Endothelial cell (in vitro differentiated cells): Measurements from ENCODE around the gene BAD. TPM values are rescaled to one million over a fixed set of nuclear protein-coding genes. Genes with fewer than 3 reads are reported as not detected.

Experiments
- DNase-seq: peaks from one replicate; pipeline ENCODE4 v3.0.0; 2021; ENCODE audit warnings: low spot score
- H3K27ac Mint-ChIP-seq: one replicate; pipeline ENCODE4 v1.8.0; 2021; ENCODE audit warnings: mixed read lengths, inconsistent platforms; ENCODE audit not compliant: unreplicated experiment
- H3K27me3 Mint-ChIP-seq: one replicate; pipeline ENCODE4 v1.8.0; 2021; ENCODE audit warnings: mild to moderate bottlenecking, moderate library complexity, mixed read lengths, inconsistent platforms; ENCODE audit not compliant: unreplicated experiment
- H3K36me3 Mint-ChIP-seq: one replicate; pipeline ENCODE4 v1.8.0; 2021; ENCODE audit warnings: mild to moderate bottlenecking, low read depth, mixed read lengths, inconsistent platforms; ENCODE audit not compliant: unreplicated experiment
- H3K4me1 Mint-ChIP-seq: one replicate; pipeline ENCODE4 v1.8.0; 2021; ENCODE audit warnings: mild to moderate bottlenecking, mixed read lengths, inconsistent platforms; ENCODE audit not compliant: unreplicated experiment
- H3K4me3 Mint-ChIP-seq: one replicate; pipeline ENCODE4 v1.8.0; 2021; ENCODE audit warnings: mild to moderate bottlenecking, mixed read lengths, inconsistent platforms; ENCODE audit not compliant: unreplicated experiment
- H3K9me3 Mint-ChIP-seq: one replicate; pipeline ENCODE4 v1.8.0; 2021; ENCODE audit warnings: mixed read lengths, inconsistent platforms; ENCODE audit not compliant: unreplicated experiment
- total RNA-seq: library from RNA; stranded (reverse); fragmentation: NEBNext Ultra II Directional; extraction: Animal tissue kit (Norgen Biotek cat#: 25700); gene quantifications from one replicate; pipeline ENCODE4 v1.2.1, GENCODE V29; 2021; ENCODE audit not compliant: unreplicated experiment
- TF ChIP-seq, protein P1 (sequence below): fragments of 200-600 bp; sonication (generic); IDR thresholded peaks from one replicate; pipeline ENCODE4 v1.5.0; 2021; ENCODE audit warnings: antibody characterized with exemption; ENCODE audit not compliant: unreplicated experiment

Gene BAD
- total RNA-seq, 1 donor from 2014 or later, result 40.7 TPM

DNA sequence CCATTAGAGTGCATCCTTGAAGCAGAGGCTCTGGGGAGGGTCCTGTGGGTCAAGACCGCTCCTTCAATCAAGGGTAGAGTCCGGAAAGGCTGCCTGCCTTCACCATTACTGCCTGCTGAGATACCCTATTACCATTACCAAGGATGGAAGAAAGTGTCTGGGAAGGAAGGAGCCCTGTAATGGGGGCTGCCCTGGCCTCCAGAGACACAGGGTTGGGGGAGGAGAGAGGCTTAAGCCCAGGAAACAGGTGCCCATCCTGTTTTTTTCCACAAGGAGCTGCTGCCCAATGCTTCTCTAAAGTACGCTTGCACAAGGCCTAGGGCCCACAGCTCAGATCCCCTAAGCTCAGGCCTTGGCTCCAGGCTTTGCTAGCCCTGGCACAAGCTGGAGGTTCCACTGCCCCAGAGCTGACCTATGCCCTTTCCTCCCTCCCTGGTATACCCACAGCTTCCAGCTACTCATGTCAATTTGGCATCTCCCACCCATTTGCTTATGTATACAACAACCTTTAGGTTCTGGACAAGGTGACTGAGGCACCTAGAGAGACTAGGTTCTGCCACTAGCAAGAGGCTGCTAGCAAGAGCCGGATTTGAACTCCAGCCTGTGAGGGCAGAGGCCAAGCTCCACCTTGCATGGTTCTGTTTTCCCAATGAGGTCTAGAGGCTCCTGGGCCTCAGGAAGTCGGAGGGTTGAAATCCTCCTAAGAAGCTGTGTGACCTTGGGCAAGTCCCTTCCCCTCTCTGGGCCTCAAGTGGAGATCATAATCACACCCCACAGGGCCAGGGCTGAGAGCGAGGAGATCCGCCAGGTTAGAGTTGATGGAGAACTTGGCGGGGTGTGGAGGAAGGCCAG lies 34.7 kb downstream of the BAD start:
- no peak for DNase-seq
- Mint-ChIP-seq H3K9me3 (no peaks in the 10 kb centered on the region), H3K36me3 (peaks cover 4% of the 10 kb centered on the region), H3K27me3 (peaks cover 10% of the 10 kb centered on the region), H3K4me1 (peaks cover 32% of the 10 kb centered on the region), H3K4me3 (peak overlapping the region; percentile 69), H3K27ac (peak overlapping the region; percentile 57)
- TF ChIP-seq, protein P1, sequence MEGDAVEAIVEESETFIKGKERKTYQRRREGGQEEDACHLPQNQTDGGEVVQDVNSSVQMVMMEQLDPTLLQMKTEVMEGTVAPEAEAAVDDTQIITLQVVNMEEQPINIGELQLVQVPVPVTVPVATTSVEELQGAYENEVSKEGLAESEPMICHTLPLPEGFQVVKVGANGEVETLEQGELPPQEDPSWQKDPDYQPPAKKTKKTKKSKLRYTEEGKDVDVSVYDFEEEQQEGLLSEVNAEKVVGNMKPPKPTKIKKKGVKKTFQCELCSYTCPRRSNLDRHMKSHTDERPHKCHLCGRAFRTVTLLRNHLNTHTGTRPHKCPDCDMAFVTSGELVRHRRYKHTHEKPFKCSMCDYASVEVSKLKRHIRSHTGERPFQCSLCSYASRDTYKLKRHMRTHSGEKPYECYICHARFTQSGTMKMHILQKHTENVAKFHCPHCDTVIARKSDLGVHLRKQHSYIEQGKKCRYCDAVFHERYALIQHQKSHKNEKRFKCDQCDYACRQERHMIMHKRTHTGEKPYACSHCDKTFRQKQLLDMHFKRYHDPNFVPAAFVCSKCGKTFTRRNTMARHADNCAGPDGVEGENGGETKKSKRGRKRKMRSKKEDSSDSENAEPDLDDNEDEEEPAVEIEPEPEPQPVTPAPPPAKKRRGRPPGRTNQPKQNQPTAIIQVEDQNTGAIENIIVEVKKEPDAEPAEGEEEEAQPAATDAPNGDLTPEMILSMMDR, result no peak

DNA sequence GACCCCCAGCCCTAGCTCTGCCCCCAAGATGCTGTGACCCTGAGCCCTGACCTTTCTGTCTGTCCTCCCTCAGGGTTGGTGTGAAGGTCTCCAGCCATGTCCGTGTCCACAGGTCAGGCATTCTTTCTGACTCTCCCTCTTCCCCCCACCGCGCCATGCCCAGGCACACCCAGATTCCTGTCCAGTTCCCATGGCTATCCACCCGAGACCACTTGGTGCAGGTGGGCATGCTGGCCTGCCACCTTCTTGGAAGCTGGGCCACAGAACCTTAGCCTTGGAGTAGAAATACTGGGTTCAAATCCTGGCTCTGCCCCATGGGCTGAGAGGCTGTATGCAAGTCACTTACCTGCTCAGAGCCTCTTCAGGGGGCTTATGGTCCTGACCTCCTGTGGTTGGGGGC lies 35.4 kb downstream of the BAD start:
- peak overlapping the region; percentile 36 for H3K27ac Mint-ChIP-seq
- H3K4me1 Mint-ChIP-seq, result peaks cover 31% of the 10 kb centered on the region
- H3K4me3 Mint-ChIP-seq, result no peak overlapping the region
- H3K36me3 Mint-ChIP-seq, result peaks cover 4% of the 10 kb centered on the region
- DNase-seq, result no peak
- TF ChIP-seq, protein P1, result no peak
- H3K9me3 Mint-ChIP-seq, result no peaks in the 10 kb centered on the region
- peaks cover 10% of the 10 kb centered on the region for H3K27me3 Mint-ChIP-seq

DNA sequence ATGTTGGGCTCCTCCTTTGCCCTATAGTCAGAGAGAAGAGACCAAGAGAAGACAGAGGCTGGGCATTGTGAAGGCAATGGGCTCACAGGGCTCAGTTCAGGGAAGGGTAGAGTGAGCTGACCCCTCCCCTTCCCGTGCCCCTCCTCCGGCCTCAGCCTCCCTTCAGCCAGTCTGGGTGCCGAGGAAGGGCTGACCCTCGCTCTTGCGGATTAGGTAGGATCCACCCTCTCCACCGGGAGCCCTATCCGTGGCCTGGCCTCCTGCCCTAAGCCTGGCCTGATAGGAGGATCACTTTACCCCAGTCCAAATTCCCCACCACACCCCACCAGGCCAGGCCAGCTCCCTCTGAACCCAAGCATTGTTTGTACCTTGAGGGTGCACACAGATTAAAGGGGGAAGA lies 35.9 kb downstream of the BAD start:
- Mint-ChIP-seq H3K4me3 (peak overlapping the region; percentile 86), H3K27ac (peak overlapping the region; percentile 36), H3K9me3 (no peaks in the 10 kb centered on the region), H3K4me1 (peaks cover 26% of the 10 kb centered on the region), H3K36me3 (peaks cover 7% of the 10 kb centered on the region), H3K27me3 (peaks cover 6% of the 10 kb centered on the region)
- TF ChIP-seq, protein P1, result no peak
- no peak for DNase-seq

DNA sequence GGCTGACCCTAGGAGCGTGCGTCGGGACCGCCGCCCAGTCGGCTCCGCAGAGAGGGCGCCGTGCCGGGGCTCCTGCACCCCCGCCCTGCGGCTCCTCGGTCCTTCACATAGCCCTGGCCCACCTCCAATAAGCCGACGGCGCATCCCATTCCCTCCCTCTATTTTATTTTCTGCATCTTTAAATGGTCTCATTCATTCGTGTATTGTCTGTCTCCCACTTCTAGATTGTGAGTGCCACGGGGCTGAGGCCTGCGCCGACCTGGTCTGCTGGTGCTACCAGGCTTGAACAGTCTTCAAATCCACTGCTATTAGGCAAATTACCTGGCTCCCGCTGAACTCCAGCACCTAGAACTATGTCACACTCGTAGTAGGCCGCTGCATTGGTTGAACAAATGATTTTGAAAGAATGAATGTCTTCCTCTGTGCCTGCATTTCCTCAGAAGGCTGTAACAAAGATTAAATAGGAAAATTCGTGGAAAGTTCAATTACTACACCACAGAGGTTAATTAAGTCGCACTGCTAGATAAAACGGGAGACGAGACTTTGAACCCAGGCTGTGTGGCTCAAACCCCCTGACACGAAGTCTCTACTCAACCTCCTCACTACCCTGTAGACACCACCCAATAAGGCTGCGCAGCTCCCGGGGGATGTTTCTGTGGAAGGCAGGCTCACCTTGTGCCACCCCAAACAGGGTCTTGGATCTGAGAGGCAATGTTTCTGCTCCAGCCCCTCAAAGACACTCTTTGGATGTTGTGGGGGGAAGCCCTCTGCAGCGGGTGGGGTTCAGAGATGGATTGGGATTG lies 36.5 kb downstream of the BAD start:
- peaks cover 11% of the 10 kb centered on the region for H3K36me3 Mint-ChIP-seq
- H3K9me3 Mint-ChIP-seq, result no peaks in the 10 kb centered on the region
- H3K27me3 Mint-ChIP-seq, result peaks cover 7% of the 10 kb centered on the region
- peak overlapping the region; percentile 85 for H3K27ac Mint-ChIP-seq
- TF ChIP-seq, protein P1, result no peak
- no peak for DNase-seq
- peaks cover 26% of the 10 kb centered on the region for H3K4me1 Mint-ChIP-seq
- H3K4me3 Mint-ChIP-seq, result peak overlapping the region; percentile 86
